Stimulated activated CD8-positive, alpha-beta memory T cell treated with anti-CD3 and anti-CD28 coated beads, Interleukin-7, amount 100 ng/mL, for 1 hour (primary cell): ENCODE data around the gene STOML1.
"Not testable (repeated sequence)": the region's sequence is repeated elsewhere in the genome, so short reads cannot be mapped to it uniquely, and the experiment has no call there.

ENCODE experiments used
- DNase-seq, 2 donors: peaks; one replicate each; pipeline ENCODE4 v3.0.0-alpha.2; 2020; ENCODE audit warnings: low read depth in 2 of 2

STOML1 gene

DNA sequence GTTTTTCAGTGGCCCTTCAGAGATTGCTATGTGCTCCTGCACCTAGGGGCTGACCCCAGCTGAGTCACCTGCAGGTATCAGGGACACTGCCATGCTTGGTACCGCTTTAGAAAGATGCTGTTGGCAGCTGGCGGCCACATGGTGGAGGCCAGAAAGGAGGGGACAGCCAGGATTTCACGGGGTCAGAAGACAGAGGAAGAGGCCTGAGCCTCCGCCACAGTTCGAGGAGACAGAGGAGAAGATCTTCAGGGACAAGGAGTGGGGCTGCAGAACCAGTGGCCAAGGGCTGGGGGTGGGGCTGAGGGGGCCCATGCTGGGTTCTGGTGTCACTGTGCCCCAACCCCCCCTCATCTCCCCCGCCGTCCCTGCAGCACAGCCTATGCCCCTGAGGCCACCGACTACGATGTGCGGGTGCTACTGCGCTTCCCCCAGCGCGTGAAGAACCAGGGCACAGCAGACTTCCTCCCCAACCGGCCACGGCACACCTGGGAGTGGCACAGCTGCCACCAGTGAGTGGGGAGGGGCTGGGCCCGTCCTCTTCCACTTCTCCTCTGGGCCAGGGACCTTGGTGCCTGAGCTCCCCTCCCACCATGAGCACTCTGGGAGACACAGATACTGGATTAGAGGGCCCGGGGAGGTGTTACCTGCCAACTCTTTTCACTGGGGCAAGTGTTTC lies 45.9 kb downstream of the STOML1 start:
- DNase-seq, result no peak

DNA sequence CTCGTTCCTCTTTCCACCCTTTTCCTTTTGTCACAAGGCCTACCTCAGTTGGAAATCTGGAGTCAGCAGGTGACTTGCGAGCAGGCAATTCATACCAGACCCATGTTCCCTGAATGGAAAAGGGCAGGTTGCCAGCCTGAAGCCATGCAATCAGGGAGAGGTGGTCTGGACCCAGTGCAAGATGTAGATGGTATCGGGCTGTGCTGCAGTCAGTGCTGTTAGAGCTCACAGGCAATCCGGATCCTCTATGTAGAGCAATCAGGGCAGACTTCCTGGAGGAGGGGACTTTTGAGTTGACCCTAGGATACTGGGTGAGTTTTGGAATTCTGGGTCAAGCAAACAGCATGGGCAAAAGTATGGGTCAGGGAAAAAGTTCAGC lies 47.0 kb downstream of the STOML1 start:
- DNase-seq, result no peak

DNA sequence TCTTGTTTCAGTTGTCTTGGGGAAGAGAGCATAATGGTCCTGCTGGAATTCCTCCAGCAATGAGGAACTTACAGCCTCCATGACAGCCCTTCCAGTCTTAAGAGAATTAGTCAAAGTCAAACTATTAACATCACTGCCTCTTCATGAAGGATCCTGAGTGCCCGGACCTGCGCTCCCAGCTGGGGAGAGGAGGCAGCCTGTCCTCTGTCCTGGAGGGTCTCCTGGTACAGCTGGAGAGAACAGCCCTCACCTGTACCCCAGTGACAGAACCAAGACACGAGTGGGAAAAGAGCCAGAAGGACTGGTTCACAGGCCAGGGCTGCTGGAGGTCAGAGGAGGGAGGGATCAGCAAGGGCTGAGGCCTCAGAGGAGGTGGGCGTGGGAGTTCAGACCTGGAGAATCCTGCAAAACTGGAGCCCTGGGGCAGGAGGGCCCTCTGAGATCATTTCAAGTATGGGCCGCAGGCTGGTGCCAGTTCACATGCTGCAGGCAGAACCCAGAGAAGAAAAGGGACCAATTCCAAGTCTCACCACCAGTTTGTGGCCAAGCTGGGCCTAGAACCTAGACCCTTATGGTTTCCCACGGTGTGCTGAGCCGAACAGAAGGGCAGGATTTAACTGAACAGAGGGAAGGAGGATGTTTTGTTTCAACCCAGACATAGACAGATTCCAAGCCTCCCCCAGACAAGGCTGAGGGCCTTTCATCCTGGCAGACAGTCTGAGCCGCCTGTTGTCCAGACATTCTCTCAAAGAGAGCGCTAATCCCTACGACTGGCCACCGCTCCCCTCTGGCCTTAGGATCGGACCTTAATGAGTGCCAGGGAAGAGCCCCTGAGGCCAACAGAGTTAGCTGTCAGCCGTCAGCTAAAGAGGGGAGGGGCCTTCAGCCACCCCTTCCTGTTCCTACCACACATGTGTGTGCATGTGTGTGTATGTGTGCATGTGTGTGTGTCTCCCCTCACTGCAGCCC lies 47.6 kb downstream of the STOML1 start:
- no peak for DNase-seq

DNA sequence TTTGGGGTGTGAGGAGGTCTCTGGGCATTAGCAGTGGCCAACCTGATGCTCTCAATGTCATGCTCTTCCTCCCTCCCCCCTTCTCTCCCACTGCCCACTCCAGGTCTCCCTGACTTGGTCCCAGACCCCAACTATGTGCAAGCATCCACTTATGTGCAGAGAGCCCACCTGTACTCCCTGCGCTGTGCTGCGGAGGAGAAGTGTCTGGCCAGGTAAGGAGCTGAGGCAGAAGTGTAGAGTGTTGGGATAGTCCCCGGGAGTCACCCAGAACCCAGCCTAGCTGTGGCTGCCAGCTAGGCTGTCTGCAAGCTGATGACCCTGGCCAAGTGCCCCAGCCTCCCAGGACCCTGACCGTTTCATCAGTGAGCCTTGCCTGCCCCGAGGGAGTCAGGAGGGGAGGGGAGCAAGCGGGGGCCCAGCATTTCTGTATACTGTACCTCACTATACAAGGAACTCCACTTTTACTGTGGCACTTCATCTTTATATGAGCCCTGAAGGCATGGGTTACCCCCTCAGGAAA lies 49.3 kb downstream of the STOML1 start:
- no peak for DNase-seq

DNA sequence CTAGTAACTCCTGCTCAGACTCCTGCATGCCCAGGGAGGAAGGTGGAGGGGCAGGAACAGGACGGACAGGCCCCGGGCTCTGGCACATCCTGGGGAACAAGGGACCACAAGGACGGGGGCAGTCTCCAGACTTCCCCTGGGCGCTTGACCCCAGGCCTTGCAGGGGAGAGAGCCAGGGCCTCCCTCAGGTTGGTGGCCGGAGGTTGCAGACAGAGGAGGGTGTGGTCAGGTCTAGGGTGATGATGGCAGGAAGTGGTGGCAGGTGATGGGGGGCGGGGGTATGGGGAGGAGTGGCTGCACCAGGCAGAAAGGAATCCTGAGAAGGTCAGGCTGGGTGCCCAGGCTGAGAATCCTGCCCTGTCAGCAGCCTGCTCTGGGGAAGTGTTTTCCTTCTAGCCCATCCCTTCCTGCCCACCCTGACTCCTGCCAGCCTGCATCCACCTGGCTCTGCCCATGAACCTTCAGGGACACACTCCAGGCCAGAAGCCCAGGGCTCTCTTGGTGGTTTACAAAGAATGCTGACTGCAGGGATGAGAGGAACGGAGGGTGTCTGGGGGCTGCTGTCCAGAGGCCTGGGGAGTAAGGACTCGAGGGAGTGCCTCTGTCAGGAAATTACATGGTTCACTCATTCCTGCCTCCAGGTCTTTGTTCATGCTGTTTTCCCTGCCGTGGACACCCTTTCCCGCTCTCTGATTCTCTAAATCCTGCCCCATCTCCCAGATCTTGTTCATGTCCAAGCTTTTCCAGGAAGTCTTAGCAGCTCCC lies 50.0 kb downstream of the STOML1 start:
- no peak for DNase-seq

DNA sequence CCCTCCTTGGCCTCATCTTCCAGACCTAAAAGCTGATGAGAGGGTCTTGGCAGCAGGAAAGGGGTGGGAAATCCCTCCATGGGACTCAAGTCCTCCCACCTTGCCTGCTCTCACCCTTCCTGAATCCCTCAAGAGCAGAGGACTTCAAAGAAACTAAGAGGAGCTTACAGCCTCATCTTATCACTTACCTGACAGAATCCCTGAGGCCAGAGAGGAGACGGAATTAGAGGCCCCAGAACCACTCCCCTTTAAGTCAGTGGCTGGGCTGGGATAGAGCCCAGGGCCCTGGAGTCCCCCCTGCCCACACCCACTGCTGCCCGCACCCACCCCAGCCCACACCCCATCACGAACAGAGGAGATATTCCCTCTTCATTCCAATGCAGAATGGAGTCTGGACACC lies 50.6 kb downstream of the STOML1 start:
- no peak for DNase-seq

DNA sequence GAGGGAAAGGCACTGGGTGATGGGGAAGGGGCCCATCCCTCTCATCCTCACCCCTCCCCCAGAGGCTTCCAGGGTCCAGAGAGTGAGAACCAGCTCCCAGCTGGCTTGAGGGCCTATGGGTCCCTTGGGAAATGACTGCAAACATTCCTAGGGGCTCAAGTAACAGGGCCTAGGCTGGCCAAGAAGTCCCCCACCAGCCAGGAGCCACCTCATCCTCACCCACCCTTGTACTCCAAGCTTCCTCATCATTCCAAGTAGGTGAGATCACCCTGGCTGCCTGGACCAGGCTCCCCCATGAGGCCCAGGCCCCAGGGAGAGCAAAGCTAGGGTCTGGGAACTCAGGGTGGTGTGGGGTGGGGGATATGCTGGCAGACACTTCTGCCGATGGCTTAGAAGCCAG lies 51.1 kb downstream of the STOML1 start:
- no peak for DNase-seq

DNA sequence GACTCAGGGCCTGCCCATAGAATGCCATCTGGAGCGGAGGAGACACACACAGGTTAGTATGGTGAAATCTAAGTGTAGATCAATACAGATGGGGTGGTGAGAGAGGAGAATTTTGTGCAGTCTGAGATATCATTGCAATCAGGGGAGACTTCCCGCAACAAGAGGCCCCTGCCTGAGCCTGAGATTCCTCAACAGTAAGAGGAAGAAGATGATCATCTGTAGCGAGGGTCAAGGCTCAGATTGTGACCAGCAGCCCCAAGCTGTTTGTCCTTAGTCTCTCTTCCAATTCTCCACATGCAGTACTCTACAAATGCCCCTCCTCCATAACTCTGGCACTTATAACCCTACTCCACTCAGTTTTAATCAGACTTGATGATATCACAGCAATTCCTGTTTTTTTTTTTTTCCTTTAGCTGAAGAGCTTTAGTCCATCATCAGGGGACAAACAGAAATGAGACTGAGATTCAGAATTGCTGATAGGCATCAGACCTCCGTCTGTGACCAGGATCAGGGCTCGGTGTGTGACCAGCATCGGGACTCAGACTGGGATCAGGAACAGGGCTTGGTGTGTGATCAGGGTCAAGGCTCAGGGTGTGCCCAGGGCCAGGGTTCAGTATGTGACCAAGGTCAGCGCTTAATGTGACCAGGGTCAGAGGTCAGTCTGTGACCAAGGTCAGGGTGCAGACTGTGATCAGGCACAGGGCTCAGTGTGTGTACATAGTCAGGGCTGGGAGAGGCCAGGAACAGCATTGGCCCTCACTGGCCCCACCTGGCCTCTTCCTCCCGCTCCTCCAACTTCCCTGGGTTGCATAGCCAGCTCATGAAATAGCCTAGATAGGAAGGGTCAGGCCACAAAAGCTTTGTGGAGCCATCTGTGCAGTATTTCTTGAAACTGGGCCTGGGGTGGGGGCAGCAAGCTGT lies 51.8 kb downstream of the STOML1 start:
- no peak for DNase-seq

DNA sequence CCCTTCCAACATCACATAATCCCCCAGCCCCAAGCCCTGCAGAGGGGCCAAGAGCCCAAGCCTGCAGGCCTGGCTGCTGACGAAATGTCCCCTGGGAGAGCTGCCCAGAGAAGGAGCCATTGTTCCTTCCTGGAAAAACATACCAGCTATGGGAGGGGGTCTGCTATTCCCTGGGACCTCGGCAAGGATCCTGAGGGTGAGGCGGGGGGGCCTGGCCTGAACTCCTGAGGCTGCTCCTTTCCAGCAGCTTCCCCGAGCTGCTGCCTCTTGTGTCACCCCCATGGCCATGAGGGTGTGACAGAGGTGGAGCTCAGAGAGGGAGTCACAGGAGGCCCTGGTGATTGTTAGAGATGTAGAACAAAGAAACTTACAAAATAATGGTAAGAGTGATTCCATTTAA lies 53.0 kb downstream of the STOML1 start:
- no peak for DNase-seq

DNA sequence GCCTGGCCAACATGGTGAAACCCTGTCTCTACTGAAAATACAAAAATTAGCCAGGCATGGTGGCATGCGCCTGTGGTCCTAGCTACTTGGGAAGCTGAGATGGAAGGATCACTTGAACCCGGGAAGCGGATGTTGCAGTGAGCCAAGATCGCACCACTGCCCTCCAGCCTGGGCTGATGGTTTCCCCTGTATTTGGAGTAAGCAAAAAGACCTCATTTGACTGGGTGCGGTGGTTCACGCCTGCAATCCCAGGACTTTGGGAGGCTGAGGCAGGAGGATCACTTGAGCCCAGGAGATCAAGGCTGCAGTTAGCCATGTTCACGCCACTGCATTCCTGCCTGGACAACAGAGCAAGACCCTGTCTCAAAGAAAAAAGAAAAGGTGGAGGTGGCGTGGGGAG lies 53.6 kb downstream of the STOML1 start:
- not testable (repeated sequence) for DNase-seq

DNA sequence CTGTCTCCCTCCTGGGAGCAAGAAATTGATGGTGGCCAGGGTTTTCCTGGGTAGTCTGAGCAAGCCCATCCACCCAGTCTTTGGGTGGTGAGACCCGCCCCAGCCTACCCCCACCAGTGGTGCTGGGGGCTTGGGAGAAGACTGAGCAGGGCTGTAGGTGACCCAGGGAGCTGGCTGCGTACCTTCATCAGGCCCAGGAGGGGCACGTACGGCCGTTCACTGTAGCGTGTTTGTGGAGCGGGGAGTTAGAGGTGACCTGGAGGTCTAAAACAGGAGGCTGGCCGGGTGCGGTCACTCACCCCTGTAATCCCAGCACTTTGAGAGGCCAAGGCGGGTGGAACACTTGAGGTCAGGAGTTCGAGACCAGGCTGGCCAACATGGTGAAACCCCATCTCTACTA lies 54.4 kb downstream of the STOML1 start:
- no peak for DNase-seq

DNA sequence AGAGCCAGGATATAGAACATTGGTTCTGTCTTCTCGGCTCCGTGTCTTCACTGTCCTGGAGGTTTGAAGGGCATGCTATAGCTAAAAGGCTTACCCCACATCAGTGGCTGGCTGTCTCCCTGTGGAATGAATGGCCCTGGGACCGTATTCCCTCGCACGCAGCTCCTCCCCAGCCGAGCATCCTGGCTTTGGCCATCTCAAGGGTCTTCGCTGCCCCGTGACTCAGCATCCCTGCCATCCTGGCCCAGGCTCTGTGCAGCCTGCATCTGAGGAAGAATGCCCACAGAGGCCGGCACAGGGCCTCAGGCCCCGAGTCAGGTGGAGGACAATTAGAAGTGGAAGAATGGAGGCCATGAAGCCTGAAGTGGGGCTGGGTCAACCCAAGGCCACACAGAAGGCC lies 54.8 kb downstream of the STOML1 start:
- no peak for DNase-seq

DNA sequence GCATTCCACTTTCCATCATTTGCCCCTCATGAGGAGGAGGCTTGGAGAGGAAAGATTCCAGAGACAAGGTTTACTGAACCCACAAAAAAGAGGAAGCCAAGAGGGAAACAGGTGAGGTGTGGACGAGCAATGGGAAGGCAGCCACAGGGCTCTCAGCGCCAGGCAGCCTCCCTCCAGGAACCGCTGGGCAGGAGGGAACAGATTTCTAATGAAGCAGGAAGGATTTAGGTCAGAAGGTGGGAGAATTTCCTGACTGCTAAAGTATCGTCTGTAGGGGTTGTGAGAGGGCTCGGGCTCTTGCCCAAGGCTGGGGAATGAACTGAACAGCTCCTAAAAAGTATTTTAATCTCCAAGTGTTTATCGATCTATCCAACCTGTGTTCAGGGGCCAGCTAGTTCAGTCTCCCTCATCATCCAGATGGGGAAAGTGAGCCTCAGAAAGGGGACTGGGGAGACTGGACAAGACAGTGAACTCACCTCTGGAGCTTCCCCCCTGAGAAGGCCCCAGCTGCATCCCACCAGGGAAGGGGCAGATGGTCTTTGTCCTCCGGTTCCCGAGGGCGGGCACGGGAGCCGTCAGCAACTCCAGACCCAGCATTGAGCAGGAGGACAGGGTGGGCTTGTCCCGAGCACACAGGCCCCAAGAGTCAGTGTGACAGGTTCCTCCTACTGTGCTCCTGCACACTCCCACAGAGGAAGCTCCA lies 55.4 kb downstream of the STOML1 start:
- DNase-seq, result no peak

DNA sequence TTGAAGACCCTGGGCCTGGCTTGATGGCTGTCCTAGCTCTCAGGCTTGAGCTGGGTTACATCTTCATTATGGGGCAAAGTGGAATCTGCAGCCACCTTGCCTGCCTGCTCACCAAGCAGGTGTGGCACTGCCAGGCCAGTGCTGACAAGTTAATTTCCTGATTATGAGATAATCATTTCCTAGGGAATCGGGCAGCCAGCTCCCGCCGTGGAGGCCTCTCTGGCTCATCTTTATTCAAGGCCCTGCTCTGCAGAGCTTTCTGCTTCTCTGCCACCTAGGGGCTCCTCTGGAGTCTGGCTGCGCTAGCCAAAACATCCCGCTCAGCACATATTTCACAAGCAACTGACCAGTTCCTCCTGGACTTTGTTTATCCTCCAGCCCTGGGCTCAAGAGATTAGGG lies 55.9 kb downstream of the STOML1 start:
- DNase-seq, result no peak

DNA sequence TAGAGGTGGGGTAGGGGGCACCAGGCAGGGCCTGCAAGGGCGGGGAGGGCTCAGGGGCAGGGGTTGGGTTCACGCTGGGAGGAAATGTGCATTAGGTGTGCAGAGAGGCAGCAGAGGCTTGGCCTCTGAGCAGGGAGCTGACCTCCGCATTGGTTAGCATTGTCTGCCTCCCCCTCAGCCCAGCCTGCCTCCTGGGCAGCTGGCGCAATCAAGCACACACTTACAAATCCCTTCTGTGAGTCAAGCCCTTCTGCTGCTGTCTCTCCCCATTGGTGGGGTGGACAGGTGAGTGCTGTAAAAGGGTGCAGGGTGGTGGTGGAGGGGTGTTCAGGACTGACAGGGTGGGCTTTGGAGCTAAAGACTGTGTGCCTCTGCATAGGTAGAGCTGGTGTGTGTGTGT lies 56.5 kb downstream of the STOML1 start:
- no peak for DNase-seq

DNA sequence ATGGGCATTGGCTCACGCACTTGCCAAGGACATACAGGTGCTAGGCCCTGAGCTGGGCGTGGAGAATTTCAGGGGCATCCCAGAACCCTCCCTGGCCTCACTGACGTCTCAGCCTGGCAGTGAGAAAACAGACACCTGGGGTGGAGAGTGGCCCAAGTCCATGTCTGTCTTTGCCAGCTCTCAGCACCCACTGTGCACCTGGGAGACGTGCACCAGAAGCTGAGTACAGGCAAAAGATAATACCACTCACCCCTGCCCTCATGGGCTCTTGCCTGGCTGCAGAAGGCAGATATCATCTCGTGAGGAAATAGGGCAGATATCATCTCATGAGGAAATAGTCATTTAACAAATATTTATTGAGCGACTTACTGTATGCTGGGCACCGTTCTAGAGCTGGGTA lies 57.8 kb downstream of the STOML1 start:
- no peak for DNase-seq

DNA sequence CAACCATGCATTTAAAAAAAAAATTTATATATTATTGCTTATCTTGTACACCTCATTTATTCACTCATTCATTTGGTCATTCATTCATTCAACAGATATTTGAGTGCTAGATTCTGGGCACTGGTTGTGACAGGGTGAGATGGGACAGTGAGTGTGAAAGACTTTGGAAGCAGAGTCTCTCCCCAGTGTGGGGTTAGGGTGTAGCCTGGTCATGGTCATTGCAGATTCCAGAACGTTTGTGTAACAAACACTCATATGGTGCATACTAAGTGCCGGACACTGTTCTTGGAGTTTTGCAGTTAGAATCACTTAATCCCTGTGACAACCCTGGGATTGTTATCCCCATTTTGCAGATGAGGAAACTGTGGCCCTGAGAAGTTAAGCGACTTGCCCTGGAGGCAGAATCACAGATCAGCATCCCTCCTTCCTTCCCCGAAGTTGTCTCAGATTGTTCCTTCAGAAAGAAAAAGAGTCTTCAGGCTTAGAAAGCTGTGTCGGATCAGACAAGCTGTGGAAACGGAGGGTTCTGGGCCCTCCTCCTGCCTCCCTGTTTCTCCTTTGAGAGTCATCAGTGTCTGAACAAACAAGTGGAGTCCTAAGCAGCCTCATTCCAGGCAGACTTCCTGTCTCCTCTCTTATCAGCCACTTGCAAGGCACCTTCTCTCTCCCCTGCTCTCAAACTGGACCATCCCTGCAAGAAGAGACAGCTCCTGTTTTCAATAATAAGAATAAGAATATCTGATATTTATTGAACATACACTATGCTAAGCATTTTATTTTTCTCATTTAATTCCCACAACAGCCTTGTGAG lies 59.5 kb downstream of the STOML1 start:
- DNase-seq, result no peak

DNA sequence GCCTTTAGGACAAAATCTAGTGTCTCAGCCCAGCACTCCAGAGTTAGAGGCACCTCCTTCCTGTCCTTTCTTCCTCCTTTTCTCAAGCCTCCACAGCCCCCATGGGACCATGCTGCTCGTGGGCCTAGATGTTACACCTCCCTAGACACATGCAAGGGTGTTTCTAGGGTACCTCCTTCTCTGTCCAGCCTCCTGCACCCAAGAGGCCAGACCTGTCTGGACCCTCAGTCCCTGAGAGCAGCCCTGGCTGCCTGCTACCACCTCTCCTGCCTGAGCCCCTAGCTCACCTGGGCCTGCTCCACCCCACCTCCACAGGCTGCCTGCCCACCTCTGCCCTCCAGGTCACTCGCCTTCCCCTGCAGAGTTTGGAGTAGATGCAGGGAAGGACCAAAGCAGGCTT lies 60.7 kb downstream of the STOML1 start:
- no peak for DNase-seq

DNA sequence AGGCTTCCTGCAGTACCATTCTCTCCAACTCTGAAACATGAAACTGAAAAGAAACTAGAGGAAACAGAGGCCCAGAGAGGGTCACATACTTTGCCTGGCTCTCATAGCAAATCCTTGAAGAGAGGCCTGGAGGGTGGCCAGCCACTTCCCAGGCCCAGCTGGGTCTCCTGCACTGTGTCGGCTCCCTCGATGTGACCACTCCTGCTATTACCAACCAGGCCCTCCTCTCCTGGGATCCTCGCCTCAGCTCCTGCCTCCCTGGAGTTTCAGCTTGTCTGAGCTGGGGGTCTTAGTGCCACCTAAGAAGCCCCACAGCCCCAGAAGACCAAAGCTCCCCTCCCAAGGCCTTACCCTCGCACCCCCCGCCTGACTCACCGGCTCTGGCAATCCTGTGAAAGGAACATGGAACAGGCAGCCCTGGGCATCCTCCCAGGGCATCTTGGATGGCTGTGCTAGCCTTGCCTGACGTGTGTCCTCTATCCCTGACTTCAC lies 61.3 kb downstream of the STOML1 start:
- no peak for DNase-seq

DNA sequence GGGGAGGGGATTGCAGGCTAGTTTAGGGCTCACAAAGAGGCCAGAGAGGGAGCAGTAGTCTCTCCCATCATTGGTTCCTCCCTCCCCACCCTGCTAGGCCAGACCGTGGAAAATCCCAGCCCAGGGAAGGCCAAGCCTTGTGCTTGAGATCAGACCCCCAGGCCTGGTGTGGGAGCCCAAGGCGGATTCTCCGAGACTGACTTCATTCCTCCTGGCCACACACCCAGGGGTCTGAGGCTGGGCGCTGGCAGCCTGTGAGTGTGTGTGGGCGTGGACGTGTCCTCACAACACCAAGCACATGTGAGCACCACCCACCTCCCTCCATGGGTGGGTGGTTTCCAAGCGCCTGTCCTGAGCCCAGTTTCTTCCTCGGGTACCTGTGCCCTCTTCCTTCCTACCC lies 61.7 kb downstream of the STOML1 start:
- DNase-seq, result no peak
